Measurements from ENCODE around the gene CEP112. TPM values are rescaled to one million over a fixed set of nuclear protein-coding genes. Genes with fewer than 3 reads are reported as not detected.

The CEP112 gene
- total RNA-seq, 1 donor from 2014 or later, result 20.1 TPM

GRCh38 chr17:65694601-65695000, 497.3 kb downstream of the CEP112 start:
- no peak for TF ChIP-seq POLR2A (IDR thresholded peaks at IDR 0.05)
- TF ChIP-seq CTCF (IDR thresholded peaks at IDR 0.05), result no peak
- TF ChIP-seq POLR2AphosphoS5 (IDR thresholded peaks at IDR 0.05; ENCODE audit: insufficient read depth in 1 of 2, low read depth in 1 of 2), result no peak
- intact Hi-C loops (cut with DNase I), result no loop called here
- H3K4me1 ChIP-seq, result peaks cover 23% of the 10 kb centered on the region
- H3K4me3 ChIP-seq, result no peak overlapping the region
- no peak for DNase-seq (ENCODE audit: extremely low spot score in 2 of 2)
- no peaks in the 10 kb centered on the region for H3K27me3 ChIP-seq
- H3K27ac ChIP-seq, result no peak overlapping the region
- no peaks in the 10 kb centered on the region for H3K36me3 ChIP-seq
- no peaks in the 10 kb centered on the region for H3K9me3 ChIP-seq

- Histone ChIP-seq H3K9me3 (no peaks in the 10 kb centered on the region), H3K4me3 (no peak overlapping the region), H3K4me1 (no peaks in the 10 kb centered on the region), H3K36me3 (no peaks in the 10 kb centered on the region), H3K27ac (no peak overlapping the region), H3K27me3 (no peaks in the 10 kb centered on the region)
- intact Hi-C loops (cut with DNase I), result no loop called here
- DNase-seq (ENCODE audit: extremely low spot score in 2 of 2), result no peak
- TF ChIP-seq POLR2AphosphoS5 (IDR thresholded peaks at IDR 0.05; ENCODE audit: insufficient read depth in 1 of 2, low read depth in 1 of 2), result no peak
- TF ChIP-seq POLR2A (IDR thresholded peaks at IDR 0.05), result no peak
- TF ChIP-seq CTCF (IDR thresholded peaks at IDR 0.05), result no peak
Observed at GRCh38 chr17:65690626-65691310, 501.2 kb downstream of the CEP112 start.

GRCh38 chr17:65688307-65688706, 503.6 kb downstream of the CEP112 start:
- Histone ChIP-seq H3K9me3 (no peaks in the 10 kb centered on the region), H3K27ac (no peak overlapping the region), H3K36me3 (no peaks in the 10 kb centered on the region), H3K27me3 (no peaks in the 10 kb centered on the region), H3K4me3 (no peak overlapping the region), H3K4me1 (no peaks in the 10 kb centered on the region)
- DNase-seq (ENCODE audit: extremely low spot score in 2 of 2), result no peak
- intact Hi-C loops (cut with DNase I), result no loop called here
- no peak for TF ChIP-seq POLR2AphosphoS5 (IDR thresholded peaks at IDR 0.05; ENCODE audit: insufficient read depth in 1 of 2, low read depth in 1 of 2)
- TF ChIP-seq CTCF (IDR thresholded peaks at IDR 0.05), result no peak
- TF ChIP-seq POLR2A (IDR thresholded peaks at IDR 0.05), result no peak

- H3K27me3 ChIP-seq, result no peaks in the 10 kb centered on the region
- no peak overlapping the region for H3K27ac ChIP-seq
- no peak for TF ChIP-seq POLR2A (IDR thresholded peaks at IDR 0.05)
- no peak for TF ChIP-seq POLR2AphosphoS5 (IDR thresholded peaks at IDR 0.05; ENCODE audit: insufficient read depth in 1 of 2, low read depth in 1 of 2)
- no peak for TF ChIP-seq CTCF (IDR thresholded peaks at IDR 0.05)
- intact Hi-C loops (cut with DNase I), result no loop called here
- H3K4me1 ChIP-seq, result no peaks in the 10 kb centered on the region
- no peaks in the 10 kb centered on the region for H3K36me3 ChIP-seq
- H3K4me3 ChIP-seq, result no peak overlapping the region
- DNase-seq (ENCODE audit: extremely low spot score in 2 of 2), result no peak
- no peaks in the 10 kb centered on the region for H3K9me3 ChIP-seq
Observed at GRCh38 chr17:65685110-65685509, 506.8 kb downstream of the CEP112 start.

- TF ChIP-seq CTCF (IDR thresholded peaks at IDR 0.05), result no peak
- TF ChIP-seq POLR2A (IDR thresholded peaks at IDR 0.05), result no peak
- no peak for TF ChIP-seq POLR2AphosphoS5 (IDR thresholded peaks at IDR 0.05; ENCODE audit: insufficient read depth in 1 of 2, low read depth in 1 of 2)
- intact Hi-C loops (cut with DNase I), result no loop called here
- Histone ChIP-seq H3K27me3 (no peaks in the 10 kb centered on the region), H3K4me3 (no peak overlapping the region), H3K36me3 (no peaks in the 10 kb centered on the region), H3K27ac (no peak overlapping the region), H3K4me1 (no peaks in the 10 kb centered on the region), H3K9me3 (no peaks in the 10 kb centered on the region)
- DNase-seq (ENCODE audit: extremely low spot score in 2 of 2), result no peak
Observed at GRCh38 chr17:65684631-65685030, 507.3 kb downstream of the CEP112 start.

Data from vagina (tissue), 2 donors.